Activated CD8-positive, alpha-beta memory T cell treated with anti-CD3 and anti-CD28 coated beads, Interleukin-2, amount 50 U/mL, for 1 hour (primary cell): Measurements from ENCODE around the gene OR13A1.
"Not testable (repeated sequence)": the region's sequence is repeated elsewhere in the genome, so short reads cannot be mapped to it uniquely, and the experiment has no call there.

ENCODE experiments used
- DNase-seq: peaks from one replicate; pipeline ENCODE4 v3.0.0-alpha.2; 2020; ENCODE audit errors: extremely low read depth

OR13A1 gene

GRCh38 chr10:45282061-45282460 lies 33.3 kb downstream of the OR13A1 start:
- DNase-seq, result no peak

- DNase-seq, result no peak
Measured at GRCh38 chr10:45280113-45280760, 35.2 kb downstream of the OR13A1 start.

GRCh38 chr10:45279682-45280081 lies 35.7 kb downstream of the OR13A1 start:
- no peak for DNase-seq

GRCh38 chr10:45278860-45279498 lies 36.4 kb downstream of the OR13A1 start:
- no peak for DNase-seq

- DNase-seq, result not testable (repeated sequence)
Measured at GRCh38 chr10:45276146-45276545, 39.3 kb downstream of the OR13A1 start.

- DNase-seq, result no peak
Measured at GRCh38 chr10:45274364-45274763, 41.0 kb downstream of the OR13A1 start.

- not testable (repeated sequence) for DNase-seq
Measured at GRCh38 chr10:45267777-45268176, 47.6 kb downstream of the OR13A1 start.

GRCh38 chr10:45265996-45266395 lies 49.4 kb downstream of the OR13A1 start:
- DNase-seq, result no peak

- no peak for DNase-seq
Measured at GRCh38 chr10:45261946-45262345, 53.5 kb downstream of the OR13A1 start.

GRCh38 chr10:45261243-45261775 lies 54.1 kb downstream of the OR13A1 start:
- DNase-seq, result no peak

GRCh38 chr10:45260635-45261034 lies 54.8 kb downstream of the OR13A1 start:
- not testable (repeated sequence) for DNase-seq

GRCh38 chr10:45259786-45260495 lies 55.5 kb downstream of the OR13A1 start:
- DNase-seq, result not testable (repeated sequence)

- DNase-seq, result no peak
Measured at GRCh38 chr10:45257600-45257999, 57.8 kb downstream of the OR13A1 start.

- no peak for DNase-seq
Measured at GRCh38 chr10:45256246-45256645, 59.2 kb downstream of the OR13A1 start.

GRCh38 chr10:45255706-45256105 lies 59.7 kb downstream of the OR13A1 start:
- no peak for DNase-seq

GRCh38 chr10:45254892-45255291 lies 60.5 kb downstream of the OR13A1 start:
- no peak for DNase-seq

- no peak for DNase-seq
Measured at GRCh38 chr10:45253183-45253914, 62.1 kb downstream of the OR13A1 start.
